Activated naive CD8-positive, alpha-beta T cell (primary cell): ENCODE measurements around the gene MCC.

ENCODE experiments used
- H3K27ac Mint-ChIP-seq: one replicate; pipeline ENCODE4 v1.8.0; 2021; ENCODE audit warnings: mixed read lengths
- H3K27me3 Mint-ChIP-seq: one replicate; pipeline ENCODE4 v1.8.0; 2021; ENCODE audit warnings: mixed read lengths
- H3K36me3 Mint-ChIP-seq: one replicate; pipeline ENCODE4 v1.8.0; 2021; ENCODE audit warnings: mixed read lengths
- H3K4me1 Mint-ChIP-seq: one replicate; pipeline ENCODE4 v1.8.0; 2021; ENCODE audit warnings: low read depth, mixed read lengths
- H3K4me3 Mint-ChIP-seq: one replicate; pipeline ENCODE4 v1.8.0; 2021; ENCODE audit warnings: mild to moderate bottlenecking, mixed read lengths
- H3K9me3 Mint-ChIP-seq: one replicate; pipeline ENCODE4 v1.8.0; 2021; ENCODE audit warnings: low read depth, mixed read lengths

Gene MCC

GRCh38 chr5:112974901-112975300 is 513.4 kb downstream of the MCC start:
- Mint-ChIP-seq H3K4me3 (no peak overlapping the region), H3K27ac (peak overlapping the region; percentile 96), H3K27me3 (no peaks in the 10 kb centered on the region), H3K36me3 (no peaks in the 10 kb centered on the region), H3K9me3 (no peaks in the 10 kb centered on the region), H3K4me1 (peaks cover 31% of the 10 kb centered on the region)

- H3K27ac Mint-ChIP-seq, result no peak overlapping the region
- H3K4me1 Mint-ChIP-seq, result peaks cover 23% of the 10 kb centered on the region
- H3K36me3 Mint-ChIP-seq, result no peaks in the 10 kb centered on the region
- no peaks in the 10 kb centered on the region for H3K9me3 Mint-ChIP-seq
- H3K27me3 Mint-ChIP-seq, result no peaks in the 10 kb centered on the region
- H3K4me3 Mint-ChIP-seq, result no peak overlapping the region
Measured at GRCh38 chr5:112973904-112974303, 514.3 kb downstream of the MCC start.

GRCh38 chr5:112973036-112973435 is 515.2 kb downstream of the MCC start:
- Mint-ChIP-seq H3K27ac (no peak overlapping the region), H3K27me3 (no peaks in the 10 kb centered on the region), H3K4me3 (no peak overlapping the region), H3K4me1 (peaks cover 14% of the 10 kb centered on the region), H3K36me3 (no peaks in the 10 kb centered on the region), H3K9me3 (no peaks in the 10 kb centered on the region)
